ENCODE results near the gene RBAK.
"Not testable (repeated sequence)": the region's sequence is repeated elsewhere in the genome, so short reads cannot be mapped to it uniquely, and the experiment has no call there.

RBAK gene

DNA sequence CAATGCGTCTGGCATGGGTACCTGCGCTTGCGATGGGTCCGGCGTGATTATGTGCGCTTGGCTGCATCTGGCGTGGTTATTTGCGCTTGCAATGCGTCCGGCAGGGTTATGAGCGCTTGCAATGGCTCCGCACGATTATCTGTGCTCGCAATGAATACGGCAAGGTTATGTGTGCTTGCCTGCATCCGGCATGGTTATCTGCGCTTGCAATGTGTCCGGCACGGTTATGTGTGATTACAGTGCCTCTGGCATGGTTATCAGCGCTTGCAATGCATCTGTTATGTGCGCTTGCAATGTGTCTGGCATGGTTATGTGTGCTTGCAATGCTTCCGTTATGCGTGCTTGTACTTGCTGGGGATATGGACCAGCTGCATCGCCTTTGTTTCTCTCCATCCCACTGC, 37.7 kb downstream of the RBAK start:
- no peak for DNase-seq
- TF ChIP-seq POLR2A (IDR thresholded peaks at IDR 0.05; ENCODE audit: low read length), result no peak
- TF ChIP-seq GATA1 (IDR thresholded peaks at IDR 0.05; ENCODE audit: low read depth, low read length), result no peak

DNA sequence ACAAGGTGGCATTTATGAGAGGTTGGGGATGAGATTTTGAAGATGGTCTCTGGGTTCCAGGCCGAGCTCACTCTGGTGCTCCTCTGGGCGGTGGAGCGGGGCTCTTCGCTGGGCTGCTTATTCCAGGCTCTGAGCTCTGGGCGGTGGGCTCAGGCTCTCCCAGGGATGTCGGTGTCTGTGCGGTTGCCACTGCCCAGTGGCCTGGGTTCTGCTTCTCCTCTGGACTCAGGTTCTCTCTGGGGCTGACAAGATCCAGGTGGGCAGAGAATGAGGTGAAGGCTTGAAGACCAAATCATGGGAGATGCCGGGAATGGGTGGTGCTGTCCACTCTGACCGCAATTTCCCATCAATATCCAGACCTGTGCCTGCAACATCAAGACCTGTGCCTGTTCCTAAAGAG, 40.6 kb downstream of the RBAK start:
- TF ChIP-seq POLR2A (IDR thresholded peaks at IDR 0.05; ENCODE audit: low read length), result no peak
- TF ChIP-seq GATA1 (IDR thresholded peaks at IDR 0.05; ENCODE audit: low read depth, low read length), result no peak
- no peak for DNase-seq

DNA sequence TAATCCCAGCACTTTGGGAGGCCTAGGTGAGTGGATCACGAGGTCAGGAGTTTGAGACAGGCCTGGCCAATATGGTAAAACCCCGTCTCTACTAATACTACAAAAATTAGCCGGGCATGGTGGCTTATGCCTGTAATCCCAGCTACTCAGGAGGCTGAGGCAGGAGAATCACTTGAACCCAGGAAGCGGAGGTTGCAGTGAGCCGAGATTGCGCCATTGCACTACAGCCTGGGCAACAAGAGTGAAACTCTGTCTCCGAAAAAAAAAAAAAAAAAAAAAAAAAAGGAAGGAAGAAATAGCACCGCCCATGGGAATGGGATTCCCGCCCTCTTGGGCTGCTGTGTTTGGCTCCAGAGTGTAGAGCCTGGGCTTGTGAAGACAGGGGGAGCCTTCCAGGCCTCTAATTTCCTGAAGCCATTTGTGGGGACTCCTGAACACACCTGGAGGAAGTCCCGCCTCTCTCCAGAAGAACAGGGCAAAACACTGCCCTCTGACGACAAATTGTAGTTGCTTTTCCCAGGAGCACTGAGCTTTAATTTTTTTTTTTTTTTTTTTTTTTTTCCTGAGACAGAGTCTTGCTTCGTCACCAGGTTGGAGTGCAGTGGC, 42.7 kb downstream of the RBAK start:
- not testable (repeated sequence) for DNase-seq

DNA sequence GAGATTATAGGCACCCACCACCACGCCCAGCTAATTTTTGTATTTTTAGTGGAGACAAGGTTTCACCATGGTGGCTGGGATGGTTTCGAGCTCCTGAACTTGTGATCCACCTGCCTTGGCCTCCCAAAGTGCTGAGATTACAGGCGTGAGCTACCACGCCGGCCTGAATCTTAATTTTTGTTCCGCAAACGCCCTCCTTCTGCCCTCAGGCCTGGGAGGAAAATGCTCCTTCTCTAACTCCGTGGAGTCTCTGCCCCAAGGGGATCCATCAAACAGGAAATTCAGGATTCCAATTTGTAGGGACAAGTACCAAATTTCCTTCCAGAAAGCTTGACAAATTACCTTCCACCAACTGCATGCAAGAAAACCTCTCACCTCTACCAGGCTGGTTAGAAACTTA, 43.2 kb downstream of the RBAK start:
- TF ChIP-seq POLR2A (IDR thresholded peaks at IDR 0.05; ENCODE audit: low read length) (no peak), GATA1 (IDR thresholded peaks at IDR 0.05; ENCODE audit: low read depth, low read length) (no peak)

DNA sequence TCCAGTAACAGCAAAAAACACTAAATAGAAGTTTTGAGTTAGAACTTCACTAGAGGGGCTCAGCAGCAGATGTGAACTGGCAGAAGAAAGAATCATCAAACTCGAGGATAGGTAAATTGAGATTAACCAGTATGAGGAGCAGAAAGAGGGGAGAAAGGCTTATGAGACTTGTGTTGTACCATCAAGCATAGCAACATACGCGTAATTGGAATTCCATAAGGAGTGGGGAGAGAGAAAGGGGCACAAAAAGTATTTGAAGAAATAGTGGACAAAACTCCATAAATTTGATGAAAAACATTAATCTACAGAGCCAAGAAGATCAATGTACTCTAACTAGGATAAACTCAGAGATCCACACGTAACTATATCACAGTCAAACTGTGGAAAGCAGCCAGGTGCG, 48.3 kb downstream of the RBAK start:
- no peak for DNase-seq
- no peak for TF ChIP-seq POLR2A (IDR thresholded peaks at IDR 0.05; ENCODE audit: low read length)
- no peak for TF ChIP-seq GATA1 (IDR thresholded peaks at IDR 0.05; ENCODE audit: low read depth, low read length)

More for the DNA sequence above, 43.2 kb downstream of the RBAK start:
- DNase-seq, result no peak

DNA sequence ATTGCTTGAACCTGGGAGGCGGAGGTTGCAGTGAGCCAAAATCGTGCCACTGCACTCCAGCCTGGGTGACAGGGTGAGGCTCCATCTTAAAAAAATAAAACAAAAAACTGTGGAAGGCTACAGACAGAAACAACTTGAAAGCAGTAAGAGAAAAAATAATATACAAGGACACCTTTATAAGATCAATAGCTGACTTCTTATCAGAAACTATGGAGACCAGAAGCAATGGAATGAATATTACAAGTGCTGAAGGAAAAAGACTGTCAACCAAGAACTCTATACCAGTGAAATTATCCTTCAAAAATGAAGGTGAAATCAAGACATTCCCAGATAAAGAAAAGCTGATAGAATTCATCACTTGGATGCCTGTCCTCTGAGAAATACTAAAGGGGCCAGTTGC, 49.0 kb downstream of the RBAK start:
- TF ChIP-seq POLR2A (IDR thresholded peaks at IDR 0.05; ENCODE audit: low read length), result no peak
- no peak for TF ChIP-seq GATA1 (IDR thresholded peaks at IDR 0.05; ENCODE audit: low read depth, low read length)
- no peak for DNase-seq

DNA sequence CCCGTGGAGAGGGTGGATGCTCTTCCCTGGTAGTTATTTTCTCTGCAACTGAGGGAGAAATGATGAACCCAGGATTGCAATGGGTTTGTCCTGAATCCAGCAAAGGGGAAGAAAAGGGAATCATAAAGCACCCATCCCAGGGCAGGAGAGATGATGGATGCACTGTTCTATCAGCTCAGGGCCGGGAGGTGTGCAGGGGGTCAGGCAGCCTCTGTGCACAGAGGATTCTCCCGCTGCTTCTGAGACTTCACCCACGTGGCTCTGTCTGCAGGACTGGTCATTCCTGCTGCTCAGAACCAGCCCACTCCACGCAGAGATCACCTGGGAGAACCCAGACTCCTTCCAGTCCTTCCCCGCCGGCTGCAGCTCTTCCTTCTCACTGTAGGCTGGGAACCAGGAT, 70.7 kb downstream of the RBAK start:
- no peak for TF ChIP-seq POLR2A (IDR thresholded peaks at IDR 0.05; ENCODE audit: low read length)
- TF ChIP-seq GATA1 (IDR thresholded peaks at IDR 0.05; ENCODE audit: low read depth, low read length), result no peak
- DNase-seq, result no peak

DNA sequence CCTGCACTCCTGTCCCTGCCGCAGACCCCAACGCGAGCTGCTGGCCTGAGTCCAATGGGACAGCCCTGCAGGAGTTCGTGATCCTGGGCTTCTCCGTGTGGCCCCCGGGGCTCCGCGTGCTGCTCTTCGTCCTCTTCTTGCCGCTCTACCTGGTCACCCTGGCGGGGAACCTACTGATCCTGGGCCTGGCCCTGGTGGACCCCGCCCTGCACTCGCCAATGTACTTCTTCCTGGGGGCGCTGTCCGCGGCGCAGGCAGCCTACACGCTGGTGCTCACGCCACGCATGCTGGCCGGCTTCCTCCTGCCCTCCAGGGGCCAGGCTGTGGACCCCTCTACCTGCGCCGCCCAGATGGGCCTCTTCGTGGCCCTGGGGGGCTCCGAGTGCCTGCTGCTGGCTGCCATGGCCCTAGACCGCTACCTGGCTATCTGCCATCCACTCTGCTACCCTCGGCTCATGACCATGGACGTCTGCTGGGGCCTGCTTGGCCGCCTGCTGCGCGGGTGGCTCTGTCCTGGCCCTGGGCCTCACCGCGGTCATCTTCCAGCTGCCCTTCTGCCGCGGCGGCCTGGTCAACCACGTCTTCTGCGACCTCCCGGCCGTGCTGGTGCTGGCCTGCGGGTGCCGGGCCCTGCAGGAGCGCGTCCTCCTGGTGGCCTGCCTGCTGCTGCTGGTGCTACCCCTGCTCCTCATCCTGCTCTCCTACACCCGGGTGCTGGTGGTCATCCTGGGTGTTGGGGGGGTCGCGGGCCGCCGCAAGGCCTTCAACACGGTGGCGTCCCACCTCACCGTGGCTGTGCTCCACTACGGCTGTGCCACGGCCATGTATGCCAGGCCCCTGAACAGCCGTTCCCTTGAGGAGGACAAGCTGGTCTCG, 71.7 kb downstream of the RBAK start:
- no peak for DNase-seq
- no peak for TF ChIP-seq POLR2A (IDR thresholded peaks at IDR 0.05; ENCODE audit: low read length)
- no peak for TF ChIP-seq GATA1 (IDR thresholded peaks at IDR 0.05; ENCODE audit: low read depth, low read length)

Data from erythroblast (primary cell).